ENCODE measurements around the gene FAM53C. TPM values are rescaled to one million over a fixed set of nuclear protein-coding genes. Genes with fewer than 3 reads are reported as not detected.
"Not testable (repeated sequence)": the region's sequence is repeated elsewhere in the genome, so short reads cannot be mapped to it uniquely, and the experiment has no call there.

Gene FAM53C
- total RNA-seq, 1 experiment from 2014 or later = 36.4 TPM

DNA sequence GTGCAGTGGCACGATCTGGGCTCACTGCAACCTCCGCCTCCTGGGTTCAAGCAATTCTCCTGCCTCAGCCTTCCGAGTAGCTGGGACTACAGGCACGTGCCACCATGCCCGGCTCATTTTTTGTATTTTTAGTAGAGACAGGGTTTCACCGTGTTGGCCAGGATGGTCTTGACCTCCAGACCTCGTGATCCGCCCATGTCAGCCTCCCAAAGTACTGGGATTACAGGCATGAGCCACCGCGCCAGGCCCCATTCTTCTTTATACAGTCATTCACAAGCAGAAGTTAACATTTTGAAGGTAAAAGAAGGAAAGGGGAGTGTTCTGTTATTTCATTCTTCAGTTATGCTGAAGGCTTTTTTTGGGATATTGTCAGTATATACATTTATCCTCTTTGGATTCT, 51.8 kb downstream of the FAM53C start:
- RAD21 ChIA-PET (ENCODE audit: low non-redundant PET in 1 of 2, low total read pairs in 2 of 2, uncharacterized antibody in 2 of 2, unreplicated experiment in 2 of 2) = not testable (repeated sequence)

DNA sequence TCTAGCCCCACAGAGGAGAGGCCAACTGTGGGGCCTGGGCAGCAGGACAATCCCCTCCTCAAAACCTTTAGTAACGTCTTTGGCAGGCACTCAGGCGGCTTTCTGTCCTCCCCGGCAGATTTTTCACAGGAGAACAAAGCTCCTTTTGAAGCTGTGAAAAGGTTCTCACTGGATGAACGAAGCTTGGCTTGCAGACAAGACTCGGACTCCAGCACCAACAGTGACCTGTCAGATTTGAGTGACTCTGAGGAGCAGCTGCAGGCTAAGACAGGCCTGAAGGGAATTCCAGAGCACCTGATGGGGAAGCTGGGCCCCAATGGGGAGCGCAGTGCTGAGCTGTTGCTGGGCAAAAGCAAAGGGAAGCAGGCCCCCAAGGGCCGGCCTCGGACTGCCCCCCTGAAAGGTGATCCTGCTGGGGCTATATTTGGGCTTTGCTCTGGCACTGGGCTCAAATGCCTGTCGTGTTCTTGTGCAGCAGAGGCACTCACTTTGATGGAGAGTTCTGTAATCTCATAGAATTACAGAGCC, 53.9 kb downstream of the FAM53C start:
- no peaks in the 10 kb centered on the region for H3K4me1 ChIP-seq (ENCODE audit: control insufficient read depth in 1 of 2, insufficient read depth in 2 of 2, low read length in 2 of 2)
- POLR2A ChIA-PET = no interaction called here
- H3K27ac ChIP-seq (ENCODE audit: low read depth, low read length) = no peak overlapping the region
- no peaks in the 10 kb centered on the region for H3K9me3 ChIP-seq (ENCODE audit: control insufficient read depth in 1 of 2, insufficient read depth in 1 of 2, low read depth in 1 of 2, low read length in 2 of 2)
- no peaks in the 10 kb centered on the region for H3K9me2 ChIP-seq (ENCODE audit: insufficient read depth)
- H3K36me3 ChIP-seq (ENCODE audit: control insufficient read depth in 1 of 2, insufficient read depth in 2 of 2, low read length in 2 of 2) = peaks cover 17 to 37% of the 10 kb centered on the region in 2 experiments; a peak in 3 of 4 replicates
- no peaks in the 10 kb centered on the region for H4K20me1 ChIP-seq (ENCODE audit: insufficient read depth)
- RAD21 ChIA-PET (ENCODE audit: low non-redundant PET in 1 of 2, low total read pairs in 2 of 2, uncharacterized antibody in 2 of 2, unreplicated experiment in 2 of 2) = no interaction called here
- no peak for DNase-seq (ENCODE audit: low read depth, low spot score)
- ATAC-seq = no peak
- intact Hi-C loops (cut with micrococcal nuclease) = no loop called here
- no peaks in the 10 kb centered on the region for H3K27me3 ChIP-seq (ENCODE audit: insufficient read depth, low read length)
- no peak overlapping the region for H2AFZ ChIP-seq (ENCODE audit: low read depth, low read length, poor library complexity, severe bottlenecking)
- H3K4me3 ChIP-seq (replicated peaks in 1 of 2; ENCODE audit: low read depth in 1 of 2, low read length in 2 of 2) = no peak overlapping the region
- no peaks in the 10 kb centered on the region for H3K79me2 ChIP-seq (ENCODE audit: insufficient read depth, low read length)
- CTCF ChIA-PET = no interaction called here
- H3K4me2 ChIP-seq (ENCODE audit: low read length) = no peak overlapping the region
- BruUV-seq (replicated peaks) = no TSS peak
- H3K9ac ChIP-seq (ENCODE audit: low read length) = no peak overlapping the region
- TF ChIP-seq, protein P1, sequence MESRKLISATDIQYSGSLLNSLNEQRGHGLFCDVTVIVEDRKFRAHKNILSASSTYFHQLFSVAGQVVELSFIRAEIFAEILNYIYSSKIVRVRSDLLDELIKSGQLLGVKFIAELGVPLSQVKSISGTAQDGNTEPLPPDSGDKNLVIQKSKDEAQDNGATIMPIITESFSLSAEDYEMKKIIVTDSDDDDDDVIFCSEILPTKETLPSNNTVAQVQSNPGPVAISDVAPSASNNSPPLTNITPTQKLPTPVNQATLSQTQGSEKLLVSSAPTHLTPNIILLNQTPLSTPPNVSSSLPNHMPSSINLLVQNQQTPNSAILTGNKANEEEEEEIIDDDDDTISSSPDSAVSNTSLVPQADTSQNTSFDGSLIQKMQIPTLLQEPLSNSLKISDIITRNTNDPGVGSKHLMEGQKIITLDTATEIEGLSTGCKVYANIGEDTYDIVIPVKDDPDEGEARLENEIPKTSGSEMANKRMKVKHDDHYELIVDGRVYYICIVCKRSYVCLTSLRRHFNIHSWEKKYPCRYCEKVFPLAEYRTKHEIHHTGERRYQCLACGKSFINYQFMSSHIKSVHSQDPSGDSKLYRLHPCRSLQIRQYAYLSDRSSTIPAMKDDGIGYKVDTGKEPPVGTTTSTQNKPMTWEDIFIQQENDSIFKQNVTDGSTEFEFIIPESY (IDR thresholded peaks at IDR 0.05; ENCODE audit: extremely low read depth, insufficient replicate concordance, low read length) = no peak
- TF ChIP-seq SP1 (IDR thresholded peaks at IDR 0.05; ENCODE audit: low read depth) (no peak), TCF7L2 (IDR thresholded peaks at IDR 0.05; ENCODE audit: borderline replicate concordance, extremely low read depth, insufficient read depth, insufficient read length) (no peak), CBX3 (IDR thresholded peaks at IDR 0.05; ENCODE audit: low read depth) (no peak), RAD21 (IDR thresholded peaks at IDR 0.05; ENCODE audit: low read depth) (no peak), SIN3A (IDR thresholded peaks at IDR 0.05; ENCODE audit: low read depth) (no peak), EGR1 (IDR thresholded peaks at IDR 0.05; ENCODE audit: low read depth) (no peak), CEBPB (IDR thresholded peaks at IDR 0.05; ENCODE audit: low read depth) (no peak), FOSL1 (IDR thresholded peaks at IDR 0.05; ENCODE audit: low read depth) (no peak), POLR2AphosphoS5 (IDR thresholded peaks at IDR 0.05; ENCODE audit: low read depth, low read length) (no peak)
- TF ChIP-seq, protein P2, sequence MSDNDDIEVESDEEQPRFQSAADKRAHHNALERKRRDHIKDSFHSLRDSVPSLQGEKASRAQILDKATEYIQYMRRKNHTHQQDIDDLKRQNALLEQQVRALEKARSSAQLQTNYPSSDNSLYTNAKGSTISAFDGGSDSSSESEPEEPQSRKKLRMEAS (IDR thresholded peaks at IDR 0.05) = no peak
- TF ChIP-seq, protein P3, sequence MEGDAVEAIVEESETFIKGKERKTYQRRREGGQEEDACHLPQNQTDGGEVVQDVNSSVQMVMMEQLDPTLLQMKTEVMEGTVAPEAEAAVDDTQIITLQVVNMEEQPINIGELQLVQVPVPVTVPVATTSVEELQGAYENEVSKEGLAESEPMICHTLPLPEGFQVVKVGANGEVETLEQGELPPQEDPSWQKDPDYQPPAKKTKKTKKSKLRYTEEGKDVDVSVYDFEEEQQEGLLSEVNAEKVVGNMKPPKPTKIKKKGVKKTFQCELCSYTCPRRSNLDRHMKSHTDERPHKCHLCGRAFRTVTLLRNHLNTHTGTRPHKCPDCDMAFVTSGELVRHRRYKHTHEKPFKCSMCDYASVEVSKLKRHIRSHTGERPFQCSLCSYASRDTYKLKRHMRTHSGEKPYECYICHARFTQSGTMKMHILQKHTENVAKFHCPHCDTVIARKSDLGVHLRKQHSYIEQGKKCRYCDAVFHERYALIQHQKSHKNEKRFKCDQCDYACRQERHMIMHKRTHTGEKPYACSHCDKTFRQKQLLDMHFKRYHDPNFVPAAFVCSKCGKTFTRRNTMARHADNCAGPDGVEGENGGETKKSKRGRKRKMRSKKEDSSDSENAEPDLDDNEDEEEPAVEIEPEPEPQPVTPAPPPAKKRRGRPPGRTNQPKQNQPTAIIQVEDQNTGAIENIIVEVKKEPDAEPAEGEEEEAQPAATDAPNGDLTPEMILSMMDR (IDR thresholded peaks at IDR 0.05 in 2 of 3, conservative IDR thresholded peaks at IDR 0.05 in 1 of 3; ENCODE audit: borderline replicate concordance in 1 of 3, insufficient read depth in 1 of 3, low read depth in 2 of 3, low read length in 2 of 3) = no peak
- TF ChIP-seq, protein P4, sequence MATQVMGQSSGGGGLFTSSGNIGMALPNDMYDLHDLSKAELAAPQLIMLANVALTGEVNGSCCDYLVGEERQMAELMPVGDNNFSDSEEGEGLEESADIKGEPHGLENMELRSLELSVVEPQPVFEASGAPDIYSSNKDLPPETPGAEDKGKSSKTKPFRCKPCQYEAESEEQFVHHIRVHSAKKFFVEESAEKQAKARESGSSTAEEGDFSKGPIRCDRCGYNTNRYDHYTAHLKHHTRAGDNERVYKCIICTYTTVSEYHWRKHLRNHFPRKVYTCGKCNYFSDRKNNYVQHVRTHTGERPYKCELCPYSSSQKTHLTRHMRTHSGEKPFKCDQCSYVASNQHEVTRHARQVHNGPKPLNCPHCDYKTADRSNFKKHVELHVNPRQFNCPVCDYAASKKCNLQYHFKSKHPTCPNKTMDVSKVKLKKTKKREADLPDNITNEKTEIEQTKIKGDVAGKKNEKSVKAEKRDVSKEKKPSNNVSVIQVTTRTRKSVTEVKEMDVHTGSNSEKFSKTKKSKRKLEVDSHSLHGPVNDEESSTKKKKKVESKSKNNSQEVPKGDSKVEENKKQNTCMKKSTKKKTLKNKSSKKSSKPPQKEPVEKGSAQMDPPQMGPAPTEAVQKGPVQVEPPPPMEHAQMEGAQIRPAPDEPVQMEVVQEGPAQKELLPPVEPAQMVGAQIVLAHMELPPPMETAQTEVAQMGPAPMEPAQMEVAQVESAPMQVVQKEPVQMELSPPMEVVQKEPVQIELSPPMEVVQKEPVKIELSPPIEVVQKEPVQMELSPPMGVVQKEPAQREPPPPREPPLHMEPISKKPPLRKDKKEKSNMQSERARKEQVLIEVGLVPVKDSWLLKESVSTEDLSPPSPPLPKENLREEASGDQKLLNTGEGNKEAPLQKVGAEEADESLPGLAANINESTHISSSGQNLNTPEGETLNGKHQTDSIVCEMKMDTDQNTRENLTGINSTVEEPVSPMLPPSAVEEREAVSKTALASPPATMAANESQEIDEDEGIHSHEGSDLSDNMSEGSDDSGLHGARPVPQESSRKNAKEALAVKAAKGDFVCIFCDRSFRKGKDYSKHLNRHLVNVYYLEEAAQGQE (IDR thresholded peaks at IDR 0.05; ENCODE audit: low read depth) = no peak

More for the DNA sequence above, 51.8 kb downstream of the FAM53C start:
- DNase-seq (ENCODE audit: low read depth, low spot score); H3K9me3 ChIP-seq (ENCODE audit: control insufficient read depth in 1 of 2, insufficient read depth in 1 of 2, low read depth in 1 of 2, low read length in 2 of 2); H3K27me3 ChIP-seq (ENCODE audit: insufficient read depth, low read length); H3K27ac ChIP-seq (ENCODE audit: low read depth, low read length); H3K79me2 ChIP-seq (ENCODE audit: insufficient read depth, low read length); H3K4me3 ChIP-seq (replicated peaks in 1 of 2; ENCODE audit: low read depth in 1 of 2, low read length in 2 of 2); H3K9ac ChIP-seq (ENCODE audit: low read length); CTCF ChIA-PET; intact Hi-C loops (cut with micrococcal nuclease); H2AFZ ChIP-seq (ENCODE audit: low read depth, low read length, poor library complexity, severe bottlenecking); H3K4me1 ChIP-seq (ENCODE audit: control insufficient read depth in 1 of 2, insufficient read depth in 2 of 2, low read length in 2 of 2); H3K4me2 ChIP-seq (ENCODE audit: low read length); POLR2A ChIA-PET; H3K9me2 ChIP-seq (ENCODE audit: insufficient read depth); ATAC-seq; BruUV-seq (replicated peaks); H4K20me1 ChIP-seq (ENCODE audit: insufficient read depth): not testable (repeated sequence)
- H3K36me3 ChIP-seq (ENCODE audit: control insufficient read depth in 1 of 2, insufficient read depth in 2 of 2, low read length in 2 of 2) = peaks cover 22 to 49% of the 10 kb centered on the region in 2 experiments; a peak in 3 of 4 replicates
